H1 (cell line): ENCODE data around the gene CACNA1E. TPM values are rescaled to one million over a fixed set of nuclear protein-coding genes. Genes with fewer than 3 reads are reported as not detected.

Experiments used
- CTCF ChIA-PET: fragments of 300-600 bp; sonication (Branson Sonifier 250); formaldehyde crosslinking; loops from one replicate; lab custom pipeline; 2021; ENCODE audit not compliant: partially characterized antibody; lab: Charles Lee
- POLR2A ChIA-PET: fragments of 300-600 bp; sonication (Branson Sonifier 250); formaldehyde crosslinking; loops from one replicate; lab custom pipeline; 2021; ENCODE audit warnings: inconsistent platforms; ENCODE audit not compliant: partially characterized antibody; lab: Charles Lee
- DNase-seq, 2 experiments: peaks; one replicate each; pipeline versions ENCODE4 v3.0.0 to v3.0.0-alpha.2; 2010 to 2022; ENCODE audit warnings: low spot score in 2 of 2, low read depth in 1 of 2, mixed read lengths in 1 of 2
- FAIRE-seq: peaks from 2 replicates; lab custom pipeline; 2011; peaks lifted over from hg19 to GRCh38; lab: Jason Lieb, UNC
- H2AFZ ChIP-seq: 2 replicates; pipeline ENCODE4 v1.8.1; 2012; ENCODE audit warnings: low read length, inconsistent platforms
- H2AK5ac ChIP-seq: 2 replicates; pipeline ENCODE4 v1.6.1; 2013; ENCODE audit warnings: low read depth, low read length
- H2BK120ac ChIP-seq: replicated peaks from 2 replicates; pipeline ENCODE3; 2013; ENCODE audit warnings: low read depth, low read length, inconsistent platforms
- H2BK12ac ChIP-seq: 2 replicates; pipeline ENCODE4 v1.6.1; 2013; ENCODE audit warnings: low read depth, low read length
- H2BK15ac ChIP-seq: 2 replicates; pipeline ENCODE4 v1.6.1; 2013; ENCODE audit warnings: low read length
- H2BK20ac ChIP-seq: 2 replicates; pipeline ENCODE4 v1.6.1; 2013; ENCODE audit warnings: low read length
- H2BK5ac ChIP-seq: 2 replicates; pipeline ENCODE4 v1.6.1; 2013; ENCODE audit warnings: low read depth, low read length
- H3K14ac ChIP-seq: 2 replicates; pipeline ENCODE4 v1.6.1; 2013; ENCODE audit warnings: inconsistent platforms; ENCODE audit not compliant: insufficient read length
- H3K18ac ChIP-seq: 2 replicates; pipeline ENCODE4 v1.6.1; 2013; ENCODE audit warnings: low read length; ENCODE audit errors: extremely low read depth
- H3K23ac ChIP-seq: 2 replicates; pipeline ENCODE4 v1.6.1; 2013; ENCODE audit warnings: inconsistent platforms; ENCODE audit not compliant: insufficient read length
- H3K23me2 ChIP-seq: 2 replicates; pipeline ENCODE4 v1.6.1; 2013; ENCODE audit warnings: low read depth, low read length
- H3K27ac ChIP-seq: 2 replicates; pipeline ENCODE4 v1.6.1; 2011; ENCODE audit warnings: low read depth, low read length, inconsistent platforms
- H3K27me3 ChIP-seq, 4 experiments: replicated peaks in 1 of 4; 1 replicate in 1 of 4; 2 replicates in 3 of 4; pipeline versions ENCODE4 v1.6.1 to v1.8.1; 2011 to 2013; ENCODE audit warnings: low read length in 3 of 4, mild to moderate bottlenecking in 3 of 4, inconsistent platforms in 2 of 4, mixed read lengths in 2 of 4, moderate library complexity in 1 of 4; ENCODE audit not compliant: control insufficient read depth in 3 of 4, insufficient read depth in 3 of 4; ENCODE audit errors: extremely low read depth in 1 of 4
- H3K36me3 ChIP-seq, 4 experiments: 2 replicates each; pipeline versions ENCODE4 v1.6.1 to v1.8.1; 2011 to 2013; ENCODE audit warnings: mild to moderate bottlenecking in 4 of 4, low read length in 3 of 4, moderate library complexity in 2 of 4, control low read depth in 1 of 4, inconsistent platforms in 1 of 4; ENCODE audit not compliant: insufficient read depth in 4 of 4, control insufficient read depth in 2 of 4
- H3K4ac ChIP-seq: replicated peaks from 2 replicates; pipeline ENCODE3; 2013; ENCODE audit warnings: low read length, low read depth, mixed read lengths, inconsistent platforms; ENCODE audit not compliant: insufficient read length
- H3K4me1 ChIP-seq, 4 experiments: replicated peaks in 1 of 4; 1 replicate in 1 of 4; 2 replicates in 3 of 4; pipeline versions ENCODE4 v1.6.1 to v1.8.1; 2011 to 2013; ENCODE audit warnings: low read length in 3 of 4, inconsistent platforms in 2 of 4, mixed read lengths in 1 of 4; ENCODE audit not compliant: insufficient read depth in 4 of 4, control insufficient read depth in 3 of 4
- H3K4me2 ChIP-seq, 2 experiments: 2 replicates each; pipeline versions ENCODE4 v1.6.1 to v1.8.1; 2011 to 2013; ENCODE audit warnings: low read depth in 2 of 2, low read length in 2 of 2, control low read depth in 1 of 2, inconsistent platforms in 1 of 2, mild to moderate bottlenecking in 1 of 2; ENCODE audit not compliant: insufficient read depth in 1 of 2
- H3K4me3 ChIP-seq, 4 experiments: fragments of 200-600, 300-600 bp in 1 of 4; sonication (generic), shearing (Covaris generic), sonication (Bioruptor Twin) in 1 of 4; 2 replicates each; pipeline versions ENCODE4 v1.5.1 to v1.8.1; 2011 to 2016; ENCODE audit warnings: low read length in 4 of 4, low read depth in 3 of 4, control low read depth in 2 of 4, inconsistent platforms in 2 of 4, mild to moderate bottlenecking in 2 of 4, mixed read lengths in 1 of 4, moderate library complexity in 1 of 4; ENCODE audit not compliant: insufficient read depth in 2 of 4; ENCODE audit errors: extremely low read depth in 1 of 4
- H3K56ac ChIP-seq: replicated peaks from 2 replicates; pipeline ENCODE3; 2013; ENCODE audit warnings: low read depth, mild to moderate bottlenecking, mixed read lengths, low read length, inconsistent platforms; ENCODE audit not compliant: insufficient read length
- H3K79me1 ChIP-seq: 2 replicates; pipeline ENCODE4 v1.6.1; 2013; ENCODE audit warnings: low read depth, low read length, control low read depth
- H3K79me2 ChIP-seq, 2 experiments: 2 replicates each; pipeline versions ENCODE4 v1.6.1 to v1.8.1; 2012 to 2013; ENCODE audit warnings: low read length in 2 of 2, mild to moderate bottlenecking in 2 of 2, inconsistent platforms in 1 of 2; ENCODE audit not compliant: insufficient read depth in 2 of 2, control insufficient read depth in 1 of 2
- H3K9ac ChIP-seq, 4 experiments: replicated peaks in 1 of 4; 1 replicate in 1 of 4; 2 replicates in 3 of 4; pipeline versions ENCODE4 v1.6.1 to v1.8.1; 2011 to 2013; ENCODE audit warnings: low read depth in 3 of 4, low read length in 3 of 4, control low read depth in 2 of 4, mild to moderate bottlenecking in 2 of 4, moderate library complexity in 2 of 4, inconsistent platforms in 1 of 4; ENCODE audit errors: extremely low read depth in 1 of 4
- H3K9me3 ChIP-seq, 2 experiments: 2 replicates each; pipeline versions ENCODE4 v1.6.1 to v1.8.1; 2012 to 2013; ENCODE audit warnings: mild to moderate bottlenecking in 2 of 2, moderate library complexity in 2 of 2, control low read depth in 1 of 2, inconsistent platforms in 1 of 2, low read depth in 1 of 2, low read length in 1 of 2, mixed read lengths in 1 of 2; ENCODE audit not compliant: insufficient read depth in 2 of 2
- H4K20me1 ChIP-seq, 2 experiments: replicated peaks in 1 of 2; 2 replicates each; pipeline versions ENCODE3 to v1.8.1; 2011 to 2013; ENCODE audit warnings: inconsistent platforms in 2 of 2, low read length in 2 of 2, mild to moderate bottlenecking in 1 of 2; ENCODE audit not compliant: insufficient read depth in 2 of 2, control insufficient read depth in 1 of 2
- H4K5ac ChIP-seq: 2 replicates; pipeline ENCODE4 v1.6.1; 2013; ENCODE audit warnings: low read length, low read depth, mixed read lengths, inconsistent platforms; ENCODE audit not compliant: insufficient read length
- H4K8ac ChIP-seq: 2 replicates; pipeline ENCODE4 v1.8.0; 2013; ENCODE audit warnings: mild to moderate bottlenecking, moderate library complexity, low read length, inconsistent platforms; ENCODE audit not compliant: insufficient read depth; ENCODE audit errors: extremely low read depth
- H4K91ac ChIP-seq: replicated peaks from 2 replicates; pipeline ENCODE3; 2013; ENCODE audit warnings: low read length, mixed read lengths, inconsistent platforms; ENCODE audit not compliant: insufficient read length
- ASH2L ChIP-seq: fragments of 200-600, 300-600 bp; sonication (generic); IDR thresholded peaks from one replicate; pipeline ENCODE4 v1.7.1; 2017; ENCODE audit warnings: low read length
- CREB1 ChIP-seq: IDR thresholded peaks from 2 replicates; pipeline ENCODE4 v1.6.1; 2012; ENCODE audit warnings: inconsistent platforms
- EGR1 ChIP-seq: IDR thresholded peaks from 2 replicates; pipeline ENCODE4 v1.6.1; 2011; ENCODE audit warnings: low read depth, low read length, borderline replicate concordance
- FOSL1 ChIP-seq: IDR thresholded peaks from 2 replicates; pipeline ENCODE4 v1.6.1; 2011; ENCODE audit warnings: mild to moderate bottlenecking, low read depth, low read length, moderate library complexity; ENCODE audit not compliant: insufficient read depth
- KDM5A ChIP-seq: fragments of 200-600 bp; IDR thresholded peaks from 2 replicates; pipeline ENCODE4 v1.7.1; 2012; ENCODE audit warnings: mild to moderate bottlenecking, low read length, inconsistent platforms, mixed read lengths
- POU5F1 ChIP-seq: IDR thresholded peaks from 2 replicates; pipeline ENCODE4 v1.6.1; 2011; ENCODE audit warnings: low read depth, mild to moderate bottlenecking, low read length, moderate library complexity
- RXRA ChIP-seq: IDR thresholded peaks from 2 replicates; pipeline ENCODE4 v1.6.1; 2011; ENCODE audit warnings: low read depth, mild to moderate bottlenecking, low read length, moderate library complexity; ENCODE audit not compliant: insufficient read depth
- SIN3A ChIP-seq, 2 experiments: IDR thresholded peaks in 1 of 2; conservative IDR thresholded peaks in 1 of 2; 2 replicates each; pipeline ENCODE4 v1.6.1; 2011 to 2012; ENCODE audit warnings: low read length in 2 of 2, improper control_type of control experiment in 1 of 2, low read depth in 1 of 2, mild to moderate bottlenecking in 1 of 2
- SP2 ChIP-seq: IDR thresholded peaks from 2 replicates; pipeline ENCODE4 v1.6.1; 2012; ENCODE audit warnings: mild to moderate bottlenecking, low read length, inconsistent platforms
- WGBS, 2 experiments: shearing (Covaris generic) in 1 of 2; methylation state at CpG; one replicate each; pipeline versions ENCODE4 v1.1.6 to v1.1.7; 2013 to 2015; ENCODE audit warnings: low lambda C conversion rate in 2 of 2, mixed read lengths in 2 of 2, inconsistent platforms in 1 of 2, low coverage in 1 of 2, missing lambda C conversion rate in 1 of 2; ENCODE audit not compliant: insufficient replicate concordance in 2 of 2, insufficient coverage in 1 of 2, insufficient read length in 1 of 2; ENCODE audit errors: extremely low coverage in 1 of 2, missing lambda C conversion rate in 1 of 2; 5-methylcytosine and 5-hydroxymethylcytosine counted together
- polyA plus RNA-seq, 7 experiments: library from polyadenylated mRNA; depleted of rRNA in 3 of 7; stranded (reverse) in 5 of 7; unstranded in 2 of 7; fragments of >200 nt in 5 of 7; fragments of 200-250 nt in 2 of 7; gene quantifications; 1 replicate in 5 of 7; 2 replicates in 1 of 7; 4 replicates in 1 of 7; pipeline versions ENCODE4 v1.2.1 to v1.2.3, GENCODE V29; 2011 to 2013; ENCODE audit warnings: missing spikeins in 2 of 7, mixed read lengths in 2 of 7
- total RNA-seq: library from RNA; stranded (reverse); fragmentation: NEBNext Ultra II Directional; extraction: Animal tissue kit (Norgen Biotek cat#: 25700); gene quantifications from 2 replicates; pipeline ENCODE4 v1.2.1, GENCODE V29; 2021

The CACNA1E gene
- total and polyA plus RNA-seq, 2 of the 8 experiments (the other 6 are each of a cell fraction or from before 2014, with no cell fraction given) = 0.98 to 1.3 TPM

DNA sequence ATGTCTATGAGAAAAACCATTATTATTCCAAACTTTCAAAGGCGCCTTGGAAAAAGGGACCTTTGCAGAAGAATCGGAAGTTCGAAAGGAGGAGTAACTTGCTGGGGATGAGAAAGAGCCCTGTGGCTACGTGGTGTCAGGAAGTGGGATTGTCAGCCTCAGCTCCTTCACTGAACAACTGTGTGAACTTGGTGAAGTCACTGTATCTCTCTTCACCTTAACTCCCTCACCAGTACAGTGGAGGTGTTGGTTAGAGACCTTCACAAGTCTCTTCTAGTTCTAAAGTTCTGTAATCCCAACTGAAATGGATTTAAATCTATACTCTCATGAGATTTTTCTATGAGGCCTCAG is 285.6 kb downstream of the CACNA1E start:
- Histone ChIP-seq H4K8ac (no peak overlapping the region), H3K79me2 (no peaks in the 10 kb centered on the region), H4K5ac (no peak overlapping the region), H2BK15ac (no peak overlapping the region), H2BK20ac (no peak overlapping the region), H3K27me3 (no peaks in the 10 kb centered on the region), H3K4me3 (no peak overlapping the region), H2AK5ac (no peak overlapping the region), H2BK5ac (no peak overlapping the region), H2BK120ac (no peak overlapping the region), H3K4ac (no peak overlapping the region), H3K9me3 (no peaks in the 10 kb centered on the region), H2AFZ (no peak overlapping the region), H3K79me1 (no peaks in the 10 kb centered on the region), H3K9ac (no peak overlapping the region), H2BK12ac (no peak overlapping the region), H3K23ac (no peak overlapping the region), H3K23me2 (no peaks in the 10 kb centered on the region), H4K91ac (no peak overlapping the region), H4K20me1 (no peaks in the 10 kb centered on the region), H3K36me3 (no peaks in the 10 kb centered on the region), H3K4me1 (no peaks in the 10 kb centered on the region), H3K18ac (no peak overlapping the region), H3K56ac (no peak overlapping the region), H3K4me2 (no peak overlapping the region), H3K14ac (no peak overlapping the region), H3K27ac (no peak overlapping the region)
- 78% methylated on average over 4 of the region's 4 CpGs; no CpG with 5 or more reads in 1 of the 2 experiments for WGBS, 2 experiments
- ChIA-PET POLR2A (no interaction called here), CTCF (interaction anchor here (0.9 to 2.0 kb wide), 2 partner anchors 151 to 290 kb away, joined by 3 to 5 read pairs; no protein-coding TSS in a partner anchor)
- DNase-seq (no peak), FAIRE-seq (no peak)
- TF ChIP-seq RXRA (no peak), SP2 (no peak), POU5F1 (no peak), EGR1 (no peak), SIN3A (conservative IDR thresholded peaks at IDR 0.05 in 1 of 2, IDR thresholded peaks at IDR 0.05 in 1 of 2; ENCODE audit: low read depth in 1 of 2, low read length in 2 of 2) (no peak), ASH2L (no peak), KDM5A (no peak), FOSL1 (no peak), CREB1 (no peak)
